ENCODE measurements around the gene MAN1B1.
A peak's percentile ranks its signal among the peaks of the same experiment; 100 is the strongest.
"Not testable (repeated sequence)": the region's sequence is repeated elsewhere in the genome, so short reads cannot be mapped to it uniquely, and the experiment has no call there.

The MAN1B1 gene

GRCh38 chr9:137052998-137053943, 33.5 kb upstream of the MAN1B1 start:
- no peak for DNase-seq

- DNase-seq = peak; percentile 22
These were observed 32.5 kb upstream of the MAN1B1 start, which contains the start of gene ENTPD2 for GRCh38 chr9:137053944-137054931. ENTPD2 (minus strand) TSS chr9:137054061; CDS start chr9:137053997, 64 bp downstream.

GRCh38 chr9:137054932-137055384, 31.8 kb upstream of the MAN1B1 start:
- no peak for DNase-seq

- peak; percentile 4 for DNase-seq
These were observed 31.1 kb upstream of the MAN1B1 start for GRCh38 chr9:137055385-137056364.

GRCh38 chr9:137056739-137057415, 29.9 kb upstream of the MAN1B1 start:
- DNase-seq = no peak

- no peak for DNase-seq
These were observed 29.2 kb upstream of the MAN1B1 start for GRCh38 chr9:137057545-137057944.

GRCh38 chr9:137058521-137059234, 28.1 kb upstream of the MAN1B1 start:
- DNase-seq = no peak

GRCh38 chr9:137062384-137062783, 24.4 kb upstream of the MAN1B1 start:
- no peak for DNase-seq

- not testable (repeated sequence) for DNase-seq
These were observed 24.0 kb upstream of the MAN1B1 start for GRCh38 chr9:137062798-137063197.

- DNase-seq = no peak
These were observed 23.3 kb upstream of the MAN1B1 start for GRCh38 chr9:137063311-137064026.

GRCh38 chr9:137064027-137064879, 22.5 kb upstream of the MAN1B1 start:
- peak; percentile 12 for DNase-seq

- no peak for DNase-seq
These were observed 22.0 kb upstream of the MAN1B1 start for GRCh38 chr9:137064880-137065164.

GRCh38 chr9:137065336-137065967, 21.3 kb upstream of the MAN1B1 start:
- no peak for DNase-seq

- no peak for DNase-seq
These were observed 20.5 kb upstream of the MAN1B1 start for GRCh38 chr9:137066096-137066861.

- peak; percentile 56 for DNase-seq
These were observed 18.8 kb upstream of the MAN1B1 start for GRCh38 chr9:137067860-137068538.

GRCh38 chr9:137068539-137069507, 18.0 kb upstream of the MAN1B1 start:
- no peak for DNase-seq
